NCI-H1092 treated with DMSO at 0.1 percent for 48 hours (cell line): ENCODE results near the gene SP4.
A peak's percentile ranks its signal among the peaks of the same experiment; 100 is the strongest.

Experiments
- DNase-seq: peaks from one replicate; lab custom pipeline; 2025; lab: John Stamatoyannopoulos, UW

SP4 gene

GRCh38 chr7:21443149-21443841 lies 15.4 kb downstream of the SP4 start:
- no peak for DNase-seq

GRCh38 chr7:21448974-21449373 lies 21.1 kb downstream of the SP4 start:
- DNase-seq = no peak

- DNase-seq = no peak
These were observed 22.2 kb downstream of the SP4 start for GRCh38 chr7:21450076-21450475.

- DNase-seq = no peak
These were observed 23.1 kb downstream of the SP4 start for GRCh38 chr7:21450941-21451340.

GRCh38 chr7:21454182-21454581 lies 26.3 kb downstream of the SP4 start:
- no peak for DNase-seq

GRCh38 chr7:21454906-21455305 lies 27.0 kb downstream of the SP4 start:
- DNase-seq = no peak

- DNase-seq = no peak
These were observed 33.4 kb downstream of the SP4 start for GRCh38 chr7:21461282-21461681.

- DNase-seq = no peak
These were observed 34.2 kb downstream of the SP4 start for GRCh38 chr7:21462081-21462480.

GRCh38 chr7:21463524-21463923 lies 35.6 kb downstream of the SP4 start:
- DNase-seq = no peak

- no peak for DNase-seq
These were observed 41.1 kb downstream of the SP4 start for GRCh38 chr7:21468969-21469368.

GRCh38 chr7:21469894-21470293 lies 42.0 kb downstream of the SP4 start:
- no peak for DNase-seq

GRCh38 chr7:21472029-21472428 lies 44.1 kb downstream of the SP4 start:
- DNase-seq = no peak

GRCh38 chr7:21476429-21476828 lies 48.5 kb downstream of the SP4 start:
- DNase-seq = no peak

- no peak for DNase-seq
These were observed 53.0 kb downstream of the SP4 start for GRCh38 chr7:21480693-21481403.

GRCh38 chr7:21486511-21486910 lies 58.6 kb downstream of the SP4 start:
- DNase-seq = no peak

GRCh38 chr7:21495731-21496130 lies 67.8 kb downstream of the SP4 start:
- DNase-seq = no peak

GRCh38 chr7:21497072-21497471 lies 69.2 kb downstream of the SP4 start:
- DNase-seq = no peak

GRCh38 chr7:21500117-21500832 lies 72.4 kb downstream of the SP4 start:
- DNase-seq = no peak

- DNase-seq = no peak
These were observed 76.1 kb downstream of the SP4 start for GRCh38 chr7:21504021-21504420.

- DNase-seq = peak; percentile 4
These were observed 79.9 kb downstream of the SP4 start for GRCh38 chr7:21507627-21508343.

GRCh38 chr7:21508538-21508937 lies 80.7 kb downstream of the SP4 start:
- no peak for DNase-seq

GRCh38 chr7:21514062-21514461 lies 86.2 kb downstream of the SP4 start:
- DNase-seq = no peak
